DND-41 (cell line): ENCODE results near the gene LRP11.
"Not testable (repeated sequence)": the region's sequence is repeated elsewhere in the genome, so short reads cannot be mapped to it uniquely, and the experiment has no call there.

Experiments used
- ATAC-seq: fragments of 200-7000 bp; cut with Tn5 transposase; 3 replicates; pipeline ENCODE4 v1.9.1; 2021; ENCODE audit warnings: low read depth; ENCODE audit not compliant: insufficient read depth
- DNase-seq: peaks from one replicate; pipeline ENCODE4 v3.0.0-alpha.2; 2020
- H2AFZ ChIP-seq: 2 replicates; pipeline ENCODE4 v1.6.0; 2012; ENCODE audit warnings: low read depth, low read length
- H3K27ac ChIP-seq: 2 replicates; pipeline ENCODE4 v1.5.1; 2012; ENCODE audit warnings: low read length, inconsistent platforms
- H3K27me3 ChIP-seq: fragments of 200-600 bp; sonication (generic); 2 replicates; pipeline ENCODE4 v1.6.0; 2012; ENCODE audit warnings: low read length, mild to moderate bottlenecking, inconsistent platforms; ENCODE audit not compliant: insufficient read depth, poor library complexity
- H3K36me3 ChIP-seq: 2 replicates; pipeline ENCODE4 v1.5.1; 2012; ENCODE audit warnings: low read length, inconsistent platforms; ENCODE audit not compliant: insufficient read depth
- H3K4me1 ChIP-seq: 2 replicates; pipeline ENCODE4 v1.5.1; 2012; ENCODE audit warnings: mild to moderate bottlenecking, low read length; ENCODE audit not compliant: insufficient read depth
- H3K4me2 ChIP-seq: 2 replicates; pipeline ENCODE4 v1.6.0; 2012; ENCODE audit warnings: mild to moderate bottlenecking, moderate library complexity, low read length, inconsistent platforms; ENCODE audit not compliant: insufficient read depth
- H3K4me3 ChIP-seq, 2 experiments: fragments of 200-600 bp in 1 of 2; shearing (Covaris generic) in 1 of 2; 2 replicates each; pipeline ENCODE4 v1.5.1; 2012 to 2016; ENCODE audit warnings: inconsistent platforms in 2 of 2, low read length in 2 of 2, mild to moderate bottlenecking in 2 of 2, low read depth in 1 of 2, moderate library complexity in 1 of 2
- H3K79me2 ChIP-seq: 2 replicates; pipeline ENCODE4 v1.6.0; 2012; ENCODE audit warnings: low read length, inconsistent platforms; ENCODE audit not compliant: insufficient read depth
- H3K9ac ChIP-seq: 2 replicates; pipeline ENCODE4 v1.6.0; 2012; ENCODE audit warnings: low read depth, mild to moderate bottlenecking, inconsistent platforms, low read length, moderate library complexity
- H3K9me3 ChIP-seq: 2 replicates; pipeline ENCODE4 v1.5.1; 2012; ENCODE audit warnings: low read length, moderate library complexity, mild to moderate bottlenecking, inconsistent platforms; ENCODE audit not compliant: insufficient read depth, severe bottlenecking
- H4K20me1 ChIP-seq: 2 replicates; pipeline ENCODE4 v1.6.0; 2012; ENCODE audit warnings: low read length; ENCODE audit not compliant: insufficient read depth
- CTCF ChIP-seq: IDR thresholded peaks from 2 replicates; pipeline ENCODE4 v1.5.1; 2012; ENCODE audit warnings: borderline replicate concordance, low read length, moderate library complexity, mild to moderate bottlenecking; ENCODE audit not compliant: poor library complexity, severe bottlenecking; ENCODE audit errors: extremely low read depth
- EZH2 ChIP-seq: IDR thresholded peaks from 3 replicates; pipeline ENCODE4 v1.6.1; 2012; ENCODE audit warnings: borderline replicate concordance, low read depth, mild to moderate bottlenecking, moderate library complexity, low read length, inconsistent platforms; ENCODE audit not compliant: severe bottlenecking

Gene LRP11

DNA sequence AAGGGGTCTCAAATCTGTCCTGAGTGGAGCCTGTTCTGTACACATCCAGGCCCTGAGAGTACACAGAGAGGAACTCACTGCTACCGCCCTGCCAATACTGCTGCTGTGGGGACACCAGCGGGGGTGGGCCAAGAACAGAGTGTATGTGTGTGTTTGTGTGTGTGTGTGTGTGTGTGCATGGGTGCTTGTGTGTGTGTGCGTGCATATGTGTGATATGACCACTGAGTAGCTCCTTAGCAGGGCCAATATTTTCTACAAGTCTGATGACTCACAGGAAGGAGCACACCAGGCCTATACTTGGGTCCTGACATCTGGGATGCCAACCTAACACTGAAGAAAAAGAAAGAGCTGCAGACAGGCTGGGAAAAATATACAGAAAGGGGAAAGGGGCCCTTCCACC, 32.3 kb upstream of the LRP11 start:
- ATAC-seq (peak; percentile 33; the same call in 1 of the 3 replicates), DNase-seq (no peak)
- Histone ChIP-seq H3K9ac (no peak overlapping the region), H3K9me3 (no peaks in the 10 kb centered on the region), H3K27me3 (no peaks in the 10 kb centered on the region), H4K20me1 (no peaks in the 10 kb centered on the region), H3K27ac (no peak overlapping the region), H3K4me1 (0 out of 2 replicates have a peak, but pooled peaks cover 5% of the 10 kb centered on the region), H2AFZ (no peak overlapping the region), H3K4me2 (no peak overlapping the region), H3K79me2 (no peaks in the 10 kb centered on the region), H3K36me3 (no peaks in the 10 kb centered on the region), H3K4me3 (no peak overlapping the region)
- no peak for TF ChIP-seq CTCF

GRCh38 chr6:149895833-149896271, 31.7 kb upstream of the LRP11 start:
- TF ChIP-seq CTCF, result no peak
- no peak for TF ChIP-seq EZH2
- H3K9me3 ChIP-seq, result no peaks in the 10 kb centered on the region
- no peak overlapping the region for H3K4me3 ChIP-seq
- no peak overlapping the region for H3K27ac ChIP-seq
- H3K27me3 ChIP-seq, result no peaks in the 10 kb centered on the region
- 0 out of 2 replicates have a peak, but pooled peaks cover 5% of the 10 kb centered on the region for H3K4me1 ChIP-seq
- no peak overlapping the region for H2AFZ ChIP-seq
- ATAC-seq (peak; percentile 82), DNase-seq (peak; percentile 53)
- no peak overlapping the region for H3K4me2 ChIP-seq
- no peaks in the 10 kb centered on the region for H3K36me3 ChIP-seq
- no peaks in the 10 kb centered on the region for H3K79me2 ChIP-seq
- no peak overlapping the region for H3K9ac ChIP-seq
- H4K20me1 ChIP-seq, result no peaks in the 10 kb centered on the region

DNA sequence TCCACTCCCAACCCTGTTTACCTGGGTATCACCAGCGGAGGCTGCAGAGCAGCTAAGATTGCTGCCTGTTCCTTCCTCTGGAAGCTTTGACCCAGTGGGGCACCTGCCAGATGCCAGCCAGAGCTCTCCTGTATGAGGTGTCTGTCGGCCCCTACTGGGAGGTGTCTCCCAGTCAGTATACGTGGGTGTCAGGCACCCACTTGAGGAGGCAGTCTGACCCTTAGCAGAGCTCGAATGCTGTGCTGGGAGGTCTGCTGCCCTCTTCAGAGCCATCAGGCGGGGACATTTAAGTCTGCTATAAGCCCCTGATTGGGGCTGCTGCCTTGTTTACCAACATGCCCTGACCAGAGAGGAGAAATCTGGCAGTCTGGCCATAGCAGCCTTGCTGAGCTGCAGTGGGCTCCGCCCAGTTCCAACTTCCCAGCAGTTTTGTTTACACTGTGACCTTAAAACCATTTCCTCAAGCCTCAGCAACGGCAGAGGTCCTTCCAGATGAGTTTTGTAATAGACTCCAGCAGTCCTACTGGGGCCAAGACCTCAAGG, 31.0 kb upstream of the LRP11 start:
- Histone ChIP-seq H3K27me3 (no peaks in the 10 kb centered on the region), H4K20me1 (no peaks in the 10 kb centered on the region), H2AFZ (no peak overlapping the region), H3K9me3 (no peaks in the 10 kb centered on the region), H3K36me3 (no peaks in the 10 kb centered on the region), H3K4me1 (0 out of 2 replicates have a peak, but pooled peaks cover 5% of the 10 kb centered on the region), H3K4me2 (no peak overlapping the region), H3K79me2 (no peaks in the 10 kb centered on the region), H3K27ac (no peak overlapping the region), H3K4me3 (no peak overlapping the region), H3K9ac (no peak overlapping the region)
- DNase-seq (no peak), ATAC-seq (no peak)
- TF ChIP-seq CTCF (no peak), EZH2 (no peak)

- H3K4me2 ChIP-seq, H3K9me3 ChIP-seq, H3K36me3 ChIP-seq, H3K4me3 ChIP-seq, H3K79me2 ChIP-seq, H4K20me1 ChIP-seq, H3K4me1 ChIP-seq, DNase-seq, H3K27ac ChIP-seq, H2AFZ ChIP-seq, H3K9ac ChIP-seq, ATAC-seq, H3K27me3 ChIP-seq: not testable (repeated sequence)
Measured at GRCh38 chr6:149891864-149892263, 27.7 kb upstream of the LRP11 start.
